ENCODE measurements around the gene GLRX3.

The GLRX3 gene

DNA sequence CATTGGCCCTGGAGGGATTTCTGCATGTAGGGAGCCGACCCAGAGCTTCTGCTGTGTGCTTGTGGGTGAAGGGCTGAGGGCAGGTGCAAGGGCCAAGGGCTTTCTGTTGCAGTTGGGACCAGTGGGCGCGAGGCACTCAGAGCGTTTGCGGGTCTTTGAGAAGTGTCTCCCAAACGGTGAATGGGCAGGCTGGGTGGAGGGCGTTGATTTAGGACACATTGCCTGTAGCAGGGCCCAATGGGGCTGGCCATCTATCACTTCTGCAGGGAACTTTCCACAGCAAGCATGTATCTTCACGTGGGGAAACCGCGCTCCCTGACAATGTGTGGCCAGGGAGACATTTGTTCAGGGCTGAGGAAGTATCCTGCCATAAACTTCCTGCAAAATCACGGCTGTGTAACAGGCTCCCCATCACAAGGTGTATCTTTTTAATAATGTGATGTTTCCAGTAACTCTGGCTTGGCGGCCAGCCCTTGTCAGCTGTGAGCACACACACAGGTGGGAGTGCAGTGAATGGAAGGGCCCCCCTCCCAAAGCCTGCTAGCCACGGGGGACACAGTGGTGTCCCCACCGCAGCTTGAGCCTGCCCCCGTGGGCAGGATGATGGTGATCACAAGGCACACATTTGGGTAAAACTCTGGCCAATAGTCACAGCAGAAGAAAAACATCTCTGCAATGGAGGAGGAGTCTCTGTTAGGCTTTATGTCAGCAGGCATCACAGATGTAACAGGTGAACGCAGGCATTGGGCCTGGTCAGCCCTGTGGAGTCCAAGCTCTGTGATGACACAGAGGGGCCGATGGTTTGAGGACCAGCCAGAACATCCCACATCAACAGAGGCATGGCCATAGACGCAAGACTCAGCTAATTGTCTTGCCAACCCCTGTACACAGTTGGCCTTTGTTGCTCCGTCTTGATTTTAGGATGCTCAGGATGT is 84.3 kb downstream of the GLRX3 start:
- H3K9ac ChIP-seq (ENCODE audit: insufficient read length, low read depth): no peak overlapping the region
- H3K36me3 ChIP-seq (ENCODE audit: insufficient read depth, insufficient read length, low read length): no peaks in the 10 kb centered on the region
- H3K9me3 ChIP-seq (ENCODE audit: insufficient read depth, low read length): no peaks in the 10 kb centered on the region
- H3K27me3 ChIP-seq (ENCODE audit: insufficient read depth, insufficient read length): no peaks in the 10 kb centered on the region
- no peaks in the 10 kb centered on the region for H3K4me1 ChIP-seq (ENCODE audit: insufficient read depth, insufficient read length)
- no peak for TF ChIP-seq SUZ12 (IDR thresholded peaks at IDR 0.05; ENCODE audit: extremely low read depth, insufficient read depth, insufficient read length)
- TF ChIP-seq YY1 (IDR thresholded peaks at IDR 0.05; ENCODE audit: insufficient read depth, insufficient read length): no peak
- TF ChIP-seq ZNF274 (IDR thresholded peaks at IDR 0.05; ENCODE audit: low read depth, low read length): no peak
- no peak overlapping the region for H3K4me3 ChIP-seq (ENCODE audit: insufficient read length, low read depth)
- DNase-seq (ENCODE audit: low read depth, low spot score): no peak

- Histone ChIP-seq H3K4me1 (ENCODE audit: insufficient read depth, insufficient read length) (no peaks in the 10 kb centered on the region), H3K9ac (ENCODE audit: insufficient read length, low read depth) (no peak overlapping the region), H3K4me3 (ENCODE audit: insufficient read length, low read depth) (no peak overlapping the region), H3K27me3 (ENCODE audit: insufficient read depth, insufficient read length) (no peaks in the 10 kb centered on the region), H3K36me3 (ENCODE audit: insufficient read depth, insufficient read length, low read length) (no peaks in the 10 kb centered on the region), H3K9me3 (ENCODE audit: insufficient read depth, low read length) (0 out of 2 replicates have a peak, but pooled peaks cover under 1% of the 10 kb centered on the region)
- TF ChIP-seq SUZ12 (IDR thresholded peaks at IDR 0.05; ENCODE audit: extremely low read depth, insufficient read depth, insufficient read length): no peak
- no peak for TF ChIP-seq ZNF274 (IDR thresholded peaks at IDR 0.05; ENCODE audit: low read depth, low read length)
- TF ChIP-seq YY1 (IDR thresholded peaks at IDR 0.05; ENCODE audit: insufficient read depth, insufficient read length): no peak
- no peak for DNase-seq (ENCODE audit: low read depth, low spot score)
Observed at GRCh38 chr10:130221456-130222375, 85.5 kb downstream of the GLRX3 start.

DNA sequence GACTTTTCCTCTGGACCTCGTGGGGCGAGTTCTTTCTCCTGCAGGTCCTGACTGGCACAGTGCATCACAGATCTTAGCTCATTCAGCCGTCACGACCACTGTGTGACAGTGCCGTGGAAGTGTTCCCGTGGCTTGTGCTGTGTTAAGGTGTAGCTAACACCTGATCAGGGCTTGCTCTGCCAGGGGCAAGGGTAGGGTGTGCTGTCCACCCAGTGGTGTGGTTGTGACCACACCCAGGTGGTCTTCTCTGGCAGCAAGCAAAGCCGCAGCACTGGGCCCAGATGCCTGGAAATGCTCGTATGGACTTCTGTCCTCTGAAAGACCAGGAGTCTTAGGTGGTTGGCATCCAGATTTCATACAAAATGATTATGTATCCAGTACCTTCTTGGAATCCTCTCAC is 86.2 kb downstream of the GLRX3 start:
- Histone ChIP-seq H3K9me3 (ENCODE audit: insufficient read depth, low read length) (peaks cover 8% of the 10 kb centered on the region; the same call in 1 of the 2 replicates), H3K4me3 (ENCODE audit: insufficient read length, low read depth) (no peak overlapping the region), H3K27me3 (ENCODE audit: insufficient read depth, insufficient read length) (no peaks in the 10 kb centered on the region), H3K36me3 (ENCODE audit: insufficient read depth, insufficient read length, low read length) (no peaks in the 10 kb centered on the region), H3K9ac (ENCODE audit: insufficient read length, low read depth) (no peak overlapping the region), H3K4me1 (ENCODE audit: insufficient read depth, insufficient read length) (no peaks in the 10 kb centered on the region)
- TF ChIP-seq ZNF274 (IDR thresholded peaks at IDR 0.05; ENCODE audit: low read depth, low read length) (no peak), SUZ12 (IDR thresholded peaks at IDR 0.05; ENCODE audit: extremely low read depth, insufficient read depth, insufficient read length) (no peak), YY1 (IDR thresholded peaks at IDR 0.05; ENCODE audit: insufficient read depth, insufficient read length) (no peak)
- DNase-seq (ENCODE audit: low read depth, low spot score): no peak

GRCh38 chr10:130224228-130224627 is 88.0 kb downstream of the GLRX3 start:
- TF ChIP-seq ZNF274 (IDR thresholded peaks at IDR 0.05; ENCODE audit: low read depth, low read length) (no peak), YY1 (IDR thresholded peaks at IDR 0.05; ENCODE audit: insufficient read depth, insufficient read length) (no peak), SUZ12 (IDR thresholded peaks at IDR 0.05; ENCODE audit: extremely low read depth, insufficient read depth, insufficient read length) (no peak)
- Histone ChIP-seq H3K4me1 (ENCODE audit: insufficient read depth, insufficient read length) (no peaks in the 10 kb centered on the region), H3K36me3 (ENCODE audit: insufficient read depth, insufficient read length, low read length) (no peaks in the 10 kb centered on the region), H3K27me3 (ENCODE audit: insufficient read depth, insufficient read length) (no peaks in the 10 kb centered on the region), H3K9me3 (ENCODE audit: insufficient read depth, low read length) (peaks cover 20% of the 10 kb centered on the region), H3K9ac (ENCODE audit: insufficient read length, low read depth) (no peak overlapping the region), H3K4me3 (ENCODE audit: insufficient read length, low read depth) (no peak overlapping the region)
- no peak for DNase-seq (ENCODE audit: low read depth, low spot score)

DNA sequence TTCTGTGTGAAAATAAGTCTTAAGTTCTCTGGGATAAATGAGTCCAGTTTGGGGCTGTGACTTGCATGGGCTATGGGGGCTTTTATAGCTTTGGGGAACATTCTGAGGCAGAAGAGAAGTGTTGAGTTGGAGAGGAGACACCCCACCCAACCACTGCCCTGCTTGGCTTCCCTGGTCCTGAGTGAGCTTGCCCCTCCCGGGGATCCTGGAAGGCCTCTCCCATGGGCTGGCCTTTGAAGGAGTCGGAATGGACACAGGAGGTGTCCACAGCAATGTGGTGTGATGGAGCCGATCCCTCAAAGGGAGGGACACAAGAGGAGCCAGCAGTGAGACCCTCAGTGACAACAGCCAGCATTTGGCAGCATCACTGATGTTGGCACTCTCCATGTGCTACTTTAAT is 89.8 kb downstream of the GLRX3 start:
- Histone ChIP-seq H3K4me3 (ENCODE audit: insufficient read length, low read depth) (no peak overlapping the region), H3K4me1 (ENCODE audit: insufficient read depth, insufficient read length) (no peaks in the 10 kb centered on the region), H3K9ac (ENCODE audit: insufficient read length, low read depth) (no peak overlapping the region), H3K27me3 (ENCODE audit: insufficient read depth, insufficient read length) (no peaks in the 10 kb centered on the region), H3K9me3 (ENCODE audit: insufficient read depth, low read length) (peaks cover 20% of the 10 kb centered on the region), H3K36me3 (ENCODE audit: insufficient read depth, insufficient read length, low read length) (no peaks in the 10 kb centered on the region)
- DNase-seq (ENCODE audit: low read depth, low spot score): no peak
- no peak for TF ChIP-seq ZNF274 (IDR thresholded peaks at IDR 0.05; ENCODE audit: low read depth, low read length)
- TF ChIP-seq YY1 (IDR thresholded peaks at IDR 0.05; ENCODE audit: insufficient read depth, insufficient read length): no peak
- no peak for TF ChIP-seq SUZ12 (IDR thresholded peaks at IDR 0.05; ENCODE audit: extremely low read depth, insufficient read depth, insufficient read length)

- Histone ChIP-seq H3K9ac (ENCODE audit: insufficient read length, low read depth) (no peak overlapping the region), H3K27me3 (ENCODE audit: insufficient read depth, insufficient read length) (no peaks in the 10 kb centered on the region), H3K4me3 (ENCODE audit: insufficient read length, low read depth) (no peak overlapping the region), H3K9me3 (ENCODE audit: insufficient read depth, low read length) (peaks cover 20% of the 10 kb centered on the region), H3K36me3 (ENCODE audit: insufficient read depth, insufficient read length, low read length) (no peaks in the 10 kb centered on the region), H3K4me1 (ENCODE audit: insufficient read depth, insufficient read length) (no peaks in the 10 kb centered on the region)
- no peak for DNase-seq (ENCODE audit: low read depth, low spot score)
- TF ChIP-seq SUZ12 (IDR thresholded peaks at IDR 0.05; ENCODE audit: extremely low read depth, insufficient read depth, insufficient read length) (no peak), YY1 (IDR thresholded peaks at IDR 0.05; ENCODE audit: insufficient read depth, insufficient read length) (no peak), ZNF274 (IDR thresholded peaks at IDR 0.05; ENCODE audit: low read depth, low read length) (no peak)
Observed at GRCh38 chr10:130227883-130228282, 91.7 kb downstream of the GLRX3 start.
